ENCODE results near the gene CADPS2. TPM values are rescaled to one million over a fixed set of nuclear protein-coding genes. Genes with fewer than 3 reads are reported as not detected.

Gene CADPS2
- polyA plus RNA-seq (0.10 to 0.37 TPM (median 0.35 TPM) in 3 replicates), polyA minus RNA-seq (0.16 to 0.66 TPM (median 0.51 TPM) in 3 replicates)
- polyA plus RNA-seq (2011; ENCODE audit: low read depth) = 0.17 TPM
- 0.12 and 0.35 TPM in 2 replicates for polyA plus RNA-seq (2011; cell fraction: cytosol; rRNA removed)
- 0.15 and 0.29 TPM in 2 replicates for polyA plus RNA-seq (2011; cell fraction: nucleus; rRNA removed)
- 0.10 and 0.33 TPM in 2 replicates for polyA plus RNA-seq (2012; ENCODE audit: low replicate concordance)
- 0.77 TPM for polyA minus RNA-seq (2011; cell fraction: cytosol; rRNA and poly(A)+ RNA removed)
- 0.42 and 0.62 TPM in 2 replicates for polyA minus RNA-seq (2011; cell fraction: nucleus; rRNA and poly(A)+ RNA removed)

- Histone ChIP-seq H3K4me2 (ENCODE audit: control insufficient read depth, extremely low read depth, insufficient read depth, low read depth, low read length) (peak within 1 kb of the TSS; percentile 83), H3K36me3 (ENCODE audit: control insufficient read depth in 2 of 2, extremely low read depth in 1 of 2, insufficient read depth in 2 of 2, low read length in 2 of 2) (no peaks in the 10 kb centered on the region), H2AFZ (ENCODE audit: control insufficient read depth, low read length) (peak within 1 kb of the TSS; percentile 94), H3K9ac (ENCODE audit: control insufficient read depth, extremely low read depth, insufficient read depth, low read length) (peak within 1 kb of the TSS; percentile 50), H3K27me3 (ENCODE audit: control insufficient read depth, extremely low read depth, insufficient read depth, low read length) (peaks cover 23% of the 10 kb centered on the region), H3K4me3 (ENCODE audit: control insufficient read depth in 2 of 3, extremely low read depth in 1 of 3, insufficient read depth in 2 of 3, low read depth in 1 of 3, low read length in 3 of 3) (peak within 1 kb of the TSS; percentile 45 to 73 (median 66)), H3K9me3 (ENCODE audit: control insufficient read depth, low read depth, low read length) (no peaks in the 10 kb centered on the region), H3K4me1 (ENCODE audit: control insufficient read depth, extremely low read depth, insufficient read depth, low read length) (peaks cover 10% of the 10 kb centered on the region), H4K20me1 (ENCODE audit: control insufficient read depth, extremely low read depth, insufficient read depth, low read length) (no peaks in the 10 kb centered on the region), H3K9me1 (ENCODE audit: control insufficient read depth, extremely low read depth, insufficient read depth, low read length) (no peaks in the 10 kb centered on the region), H3K27ac (ENCODE audit: control insufficient read depth, insufficient read depth, low read length) (no peak within 1 kb of the TSS), H3K79me2 (ENCODE audit: control insufficient read depth, insufficient read depth, low read length) (no peaks in the 10 kb centered on the region)
- dilution Hi-C loops (cut with MboI; ENCODE audit: extremely low pct_ligation_motif_present, low sequenced_read_pairs) = no loop called here
- DNase-seq (ENCODE audit: low read depth, low spot score) (no peak), FAIRE-seq (no peak)
- TF ChIP-seq EZH2 (IDR thresholded peaks at IDR 0.05; ENCODE audit: low read length) = no peak
- TF ChIP-seq, protein P1, sequence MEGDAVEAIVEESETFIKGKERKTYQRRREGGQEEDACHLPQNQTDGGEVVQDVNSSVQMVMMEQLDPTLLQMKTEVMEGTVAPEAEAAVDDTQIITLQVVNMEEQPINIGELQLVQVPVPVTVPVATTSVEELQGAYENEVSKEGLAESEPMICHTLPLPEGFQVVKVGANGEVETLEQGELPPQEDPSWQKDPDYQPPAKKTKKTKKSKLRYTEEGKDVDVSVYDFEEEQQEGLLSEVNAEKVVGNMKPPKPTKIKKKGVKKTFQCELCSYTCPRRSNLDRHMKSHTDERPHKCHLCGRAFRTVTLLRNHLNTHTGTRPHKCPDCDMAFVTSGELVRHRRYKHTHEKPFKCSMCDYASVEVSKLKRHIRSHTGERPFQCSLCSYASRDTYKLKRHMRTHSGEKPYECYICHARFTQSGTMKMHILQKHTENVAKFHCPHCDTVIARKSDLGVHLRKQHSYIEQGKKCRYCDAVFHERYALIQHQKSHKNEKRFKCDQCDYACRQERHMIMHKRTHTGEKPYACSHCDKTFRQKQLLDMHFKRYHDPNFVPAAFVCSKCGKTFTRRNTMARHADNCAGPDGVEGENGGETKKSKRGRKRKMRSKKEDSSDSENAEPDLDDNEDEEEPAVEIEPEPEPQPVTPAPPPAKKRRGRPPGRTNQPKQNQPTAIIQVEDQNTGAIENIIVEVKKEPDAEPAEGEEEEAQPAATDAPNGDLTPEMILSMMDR (optimal IDR thresholded peaks at IDR 0.05 in 1 of 3, IDR thresholded peaks at IDR 0.05 in 1 of 3, conservative IDR thresholded peaks at IDR 0.05 in 1 of 3; ENCODE audit: extremely low read depth in 1 of 3, insufficient read depth in 2 of 3, low read length in 3 of 3) = peak in 1 of 3 experiments; percentile 1
These were observed at the start of gene CADPS2 for GRCh38 chr7:122886357-122887081. Gene CADPS2, minus strand, starts transcription at chr7:122886460. Its CDS starts 123 bp downstream, at chr7:122886337.

- Histone ChIP-seq H3K4me1 (ENCODE audit: control insufficient read depth, extremely low read depth, insufficient read depth, low read length) (no peaks in the 10 kb centered on the region), H3K9me3 (ENCODE audit: control insufficient read depth, low read depth, low read length) (no peaks in the 10 kb centered on the region), H4K20me1 (ENCODE audit: control insufficient read depth, extremely low read depth, insufficient read depth, low read length) (no peaks in the 10 kb centered on the region), H3K9me1 (ENCODE audit: control insufficient read depth, extremely low read depth, insufficient read depth, low read length) (no peaks in the 10 kb centered on the region), H2AFZ (ENCODE audit: control insufficient read depth, low read length) (no peak overlapping the region), H3K4me3 (ENCODE audit: control insufficient read depth in 2 of 3, extremely low read depth in 1 of 3, insufficient read depth in 2 of 3, low read depth in 1 of 3, low read length in 3 of 3) (no peak overlapping the region), H3K4me2 (ENCODE audit: control insufficient read depth, extremely low read depth, insufficient read depth, low read depth, low read length) (no peak overlapping the region), H3K36me3 (ENCODE audit: control insufficient read depth in 2 of 2, extremely low read depth in 1 of 2, insufficient read depth in 2 of 2, low read length in 2 of 2) (no peaks in the 10 kb centered on the region), H3K27ac (ENCODE audit: control insufficient read depth, insufficient read depth, low read length) (no peak overlapping the region), H3K79me2 (ENCODE audit: control insufficient read depth, insufficient read depth, low read length) (no peaks in the 10 kb centered on the region), H3K27me3 (ENCODE audit: control insufficient read depth, extremely low read depth, insufficient read depth, low read length) (no peaks in the 10 kb centered on the region), H3K9ac (ENCODE audit: control insufficient read depth, extremely low read depth, insufficient read depth, low read length) (no peak overlapping the region)
- FAIRE-seq (no peak), DNase-seq (ENCODE audit: low read depth, low spot score) (no peak)
- dilution Hi-C loops (cut with MboI; ENCODE audit: extremely low pct_ligation_motif_present, low sequenced_read_pairs) = no loop called here
- TF ChIP-seq, protein P1 (optimal IDR thresholded peaks at IDR 0.05 in 1 of 3, IDR thresholded peaks at IDR 0.05 in 1 of 3, conservative IDR thresholded peaks at IDR 0.05 in 1 of 3; ENCODE audit: extremely low read depth in 1 of 3, insufficient read depth in 2 of 3, low read length in 3 of 3) = no peak
- no peak for TF ChIP-seq EZH2 (IDR thresholded peaks at IDR 0.05; ENCODE audit: low read length)
These were observed 49.4 kb upstream of the CADPS2 start for GRCh38 chr7:122935620-122936019.

All from keratinocyte (primary cell).